Kidney capillary endothelial cell (primary cell): Measurements from ENCODE around the gene ADAM15.

Experiments used
- DNase-seq: peaks from one replicate; pipeline ENCODE4 v3.0.0-alpha.2; 2018; ENCODE audit warnings: low spot score

ADAM15 gene

GRCh38 chr1:155051777-155052398, 772 bp downstream of the ADAM15 start:
- peak; percentile 44 for DNase-seq

- DNase-seq: peak; percentile 83
Measured at GRCh38 chr1:155052439-155053395, 1.6 kb downstream of the ADAM15 start.

- no peak for DNase-seq
Measured at GRCh38 chr1:155053531-155054105, 2.5 kb downstream of the ADAM15 start.

- DNase-seq: no peak
Measured at GRCh38 chr1:155057104-155057503, 6.0 kb downstream of the ADAM15 start.

- DNase-seq: no peak
Measured at GRCh38 chr1:155057788-155058211, 6.7 kb downstream of the ADAM15 start.

- no peak for DNase-seq
Measured at GRCh38 chr1:155060736-155061135, 9.6 kb downstream of the ADAM15 start.

- peak; percentile 86 for DNase-seq
Measured at GRCh38 chr1:155061381-155062150, 10.4 kb downstream of the ADAM15 start.

GRCh38 chr1:155062151-155062686, 11.1 kb downstream of the ADAM15 start:
- no peak for DNase-seq

GRCh38 chr1:155062702-155063411, 11.7 kb downstream of the ADAM15 start:
- DNase-seq: no peak

- DNase-seq: peak; percentile 65
Measured at GRCh38 chr1:155063550-155064110, 12.5 kb downstream of the ADAM15 start, which contains the start of gene EFNA4. EFNA4 (plus strand) TSS chr1:155063740; CDS start chr1:155063824, 84 bp downstream.

GRCh38 chr1:155064111-155064831, 13.2 kb downstream of the ADAM15 start:
- no peak for DNase-seq

- DNase-seq: no peak
Measured at GRCh38 chr1:155064832-155065429, 13.8 kb downstream of the ADAM15 start.

GRCh38 chr1:155066777-155067176, 15.7 kb downstream of the ADAM15 start:
- no peak for DNase-seq

- DNase-seq: no peak
Measured at GRCh38 chr1:155068599-155068998, 17.5 kb downstream of the ADAM15 start.

GRCh38 chr1:155069551-155070157, 18.5 kb downstream of the ADAM15 start:
- no peak for DNase-seq

- no peak for DNase-seq
Measured at GRCh38 chr1:155070158-155070621, 19.1 kb downstream of the ADAM15 start.

GRCh38 chr1:155070721-155071569, 19.8 kb downstream of the ADAM15 start:
- peak; percentile 57 for DNase-seq

- no peak for DNase-seq
Measured at GRCh38 chr1:155071701-155072100, 20.6 kb downstream of the ADAM15 start.
